GM21723 (cell line): Measurements from ENCODE around the gene ZFAND3.
"Not testable (repeated sequence)": the region's sequence is repeated elsewhere in the genome, so short reads cannot be mapped to it uniquely, and the experiment has no call there.

Source experiments
- ATAC-seq: cut with Tn5 transposase; IDR thresholded peaks from one replicate; pipeline ENCODE4 v1.9.1; 2021; ENCODE audit warnings: mild to moderate bottlenecking, moderate library complexity; ENCODE audit not compliant: unreplicated experiment

ZFAND3 gene

GRCh38 chr6:37862992-37863391, 43.5 kb downstream of the ZFAND3 start:
- ATAC-seq: no peak

- no peak for ATAC-seq
These were observed 44.7 kb downstream of the ZFAND3 start for GRCh38 chr6:37864250-37864649.

- no peak for ATAC-seq
These were observed 46.0 kb downstream of the ZFAND3 start for GRCh38 chr6:37865504-37865903.

GRCh38 chr6:37866590-37867507, 47.3 kb downstream of the ZFAND3 start:
- ATAC-seq: peak; percentile 19

- ATAC-seq: peak; percentile 62
These were observed 48.4 kb downstream of the ZFAND3 start for GRCh38 chr6:37867756-37868446.

GRCh38 chr6:37868447-37868825, 48.9 kb downstream of the ZFAND3 start:
- ATAC-seq: no peak

GRCh38 chr6:37871616-37872372, 52.3 kb downstream of the ZFAND3 start:
- no peak for ATAC-seq

GRCh38 chr6:37872373-37872745, 52.8 kb downstream of the ZFAND3 start:
- no peak for ATAC-seq

GRCh38 chr6:37874726-37875125, 55.2 kb downstream of the ZFAND3 start:
- ATAC-seq: no peak

- no peak for ATAC-seq
These were observed 56.2 kb downstream of the ZFAND3 start for GRCh38 chr6:37875561-37876309.

- ATAC-seq: no peak
These were observed 57.3 kb downstream of the ZFAND3 start for GRCh38 chr6:37876843-37877242.

GRCh38 chr6:37877373-37878149, 58.0 kb downstream of the ZFAND3 start:
- ATAC-seq: no peak

- ATAC-seq: no peak
These were observed 58.7 kb downstream of the ZFAND3 start for GRCh38 chr6:37878150-37878710.

GRCh38 chr6:37880602-37881001, 61.1 kb downstream of the ZFAND3 start:
- not testable (repeated sequence) for ATAC-seq

- ATAC-seq: no peak
These were observed 62.8 kb downstream of the ZFAND3 start for GRCh38 chr6:37882292-37882691.

GRCh38 chr6:37882724-37883413, 63.3 kb downstream of the ZFAND3 start:
- no peak for ATAC-seq

GRCh38 chr6:37884548-37884947, 65.0 kb downstream of the ZFAND3 start:
- no peak for ATAC-seq

GRCh38 chr6:37889051-37889450, 69.5 kb downstream of the ZFAND3 start:
- no peak for ATAC-seq

GRCh38 chr6:37889486-37889885, 70.0 kb downstream of the ZFAND3 start:
- ATAC-seq: no peak
